Lung (tissue), 12 donors: ENCODE measurements around the gene CCDC34. TPM values are rescaled to one million over a fixed set of nuclear protein-coding genes. Genes with fewer than 3 reads are reported as not detected.

ENCODE experiments used
- ATAC-seq: fragments of 200-7000 bp; cut with Tn5 transposase; one replicate; pipeline ENCODE4 v1.9.1; 2020; ENCODE audit warnings: moderate number of reproducible peaks; ENCODE audit not compliant: insufficient read depth, low FRiP score
- DNase-seq, 3 donors: peaks; one replicate each; pipeline ENCODE4 v3.0.0-alpha.2; 2013 to 2017
- H3K27ac ChIP-seq, 2 donors: one replicate each; pipeline ENCODE4 v1.5.1; 2013; ENCODE audit warnings: mild to moderate bottlenecking in 2 of 2, moderate library complexity in 2 of 2, control low read depth in 1 of 2, inconsistent platforms in 1 of 2, low read depth in 1 of 2, low read length in 1 of 2
- H3K27me3 ChIP-seq, 3 donors: one replicate each; pipeline ENCODE4 v1.5.1; 2013; ENCODE audit warnings: low read length in 2 of 3; ENCODE audit not compliant: control insufficient read depth in 3 of 3, insufficient read depth in 3 of 3
- H3K36me3 ChIP-seq, 4 donors: one replicate each; pipeline ENCODE4 v1.5.1; 2013; ENCODE audit warnings: low read length in 4 of 4, mild to moderate bottlenecking in 1 of 4, moderate library complexity in 1 of 4; ENCODE audit not compliant: control insufficient read depth in 4 of 4, insufficient read depth in 4 of 4
- H3K4me1 ChIP-seq, 5 donors: one replicate each; pipeline ENCODE4 v1.5.1; 2013; ENCODE audit warnings: low read length in 5 of 5, mild to moderate bottlenecking in 2 of 5, moderate library complexity in 1 of 5; ENCODE audit not compliant: control insufficient read depth in 5 of 5, insufficient read depth in 5 of 5
- H3K4me3 ChIP-seq: one replicate; pipeline ENCODE4 v1.5.1; 2013; ENCODE audit warnings: mild to moderate bottlenecking, control low read depth, moderate library complexity
- H3K9ac ChIP-seq, 2 donors: one replicate each; pipeline ENCODE4 v1.5.1; 2013; ENCODE audit warnings: low read length in 2 of 2, control low read depth in 1 of 2; ENCODE audit not compliant: insufficient read depth in 1 of 2
- H3K9me3 ChIP-seq, 4 donors: one replicate each; pipeline ENCODE4 v1.5.1; 2013; ENCODE audit warnings: low read length in 3 of 4, mild to moderate bottlenecking in 1 of 4, moderate library complexity in 1 of 4; ENCODE audit not compliant: control insufficient read depth in 4 of 4, insufficient read depth in 3 of 4
- WGBS, 2 donors: extraction: QIAGEN DNeasy Blood & Tissue Kit; methylation state at CpG; one replicate each; pipeline ENCODE4 v1.1.7; 2013; 5-methylcytosine and 5-hydroxymethylcytosine counted together
- polyA plus RNA-seq, 2 donors: library from polyadenylated mRNA; stranded (reverse); fragments of 200-250 nt; gene quantifications; one replicate each; pipeline ENCODE4 v1.2.1, GENCODE V29; 2013
- total RNA-seq, 2 donors: library from RNA; depleted of rRNA in 1 of 2; stranded (reverse); fragments of >200 nt in 1 of 2; gene quantifications; one replicate each; pipeline ENCODE4 v1.2.1, GENCODE V29; 2014 to 2021
- TF ChIP-seq, protein P1 (sequence below): IDR thresholded peaks from 2 replicates; pipeline ENCODE4 v1.5.1; 2012; ENCODE audit warnings: mild to moderate bottlenecking; ENCODE audit errors: control extremely low read depth, extremely low read depth
- donor health status: control.
- donor health status: control.
- donor health status: Bipolar disorder and iron deficiency.
- donor health status: healthy.
- donor health status: DM: yes; HTN: yes; CAD: no.

CCDC34 gene
- total and polyA plus RNA-seq, 4 donors = 2.3 to 4.0 (median 3.5) TPM

- 79 to 95% methylated on average over 3 of the region's 3 CpGs for WGBS, 2 donors
- H3K4me1 ChIP-seq = peaks cover 1 to 31% (median 8%) of the 10 kb centered on the region in 5 donors
These were observed 35.4 kb upstream of the CCDC34 start for GRCh38 chr11:27398400-27398770.

DNA sequence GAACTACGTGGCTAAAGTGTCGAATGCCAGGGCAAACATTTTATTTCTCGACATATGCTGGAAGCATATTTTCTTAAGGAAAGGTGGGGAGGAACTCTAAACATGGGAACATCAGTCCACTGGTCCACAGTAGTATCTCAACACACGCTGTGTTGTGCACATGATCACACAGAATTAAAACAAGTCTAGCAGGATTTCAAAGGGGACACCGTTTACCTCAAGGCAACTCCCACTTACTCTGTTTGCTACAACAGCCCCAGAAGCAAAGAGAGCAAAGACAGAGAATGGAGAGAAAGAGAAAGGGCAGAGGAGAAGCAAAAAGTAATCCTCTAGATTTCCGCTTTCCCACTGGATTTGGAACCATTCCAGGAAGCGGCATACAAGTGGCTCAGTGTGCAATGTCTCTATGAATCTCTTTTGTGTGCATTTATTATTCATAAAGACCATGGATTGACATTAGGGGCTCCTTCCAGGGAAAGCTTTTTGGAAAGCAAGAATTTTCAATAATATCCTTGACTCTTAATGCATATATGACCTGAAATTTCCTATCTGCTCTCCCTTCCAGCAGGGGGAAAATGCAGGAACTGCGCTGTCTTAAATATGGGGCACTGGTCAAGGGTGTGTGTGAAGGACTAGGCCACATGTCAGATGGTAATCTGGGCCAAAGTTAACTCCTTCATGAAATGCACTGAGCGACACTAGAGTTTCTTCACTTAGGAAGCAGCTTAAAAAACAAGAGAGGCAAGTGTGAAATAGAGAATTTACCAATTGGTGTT, 34.8 kb upstream of the CCDC34 start:
- TF ChIP-seq, protein P1, sequence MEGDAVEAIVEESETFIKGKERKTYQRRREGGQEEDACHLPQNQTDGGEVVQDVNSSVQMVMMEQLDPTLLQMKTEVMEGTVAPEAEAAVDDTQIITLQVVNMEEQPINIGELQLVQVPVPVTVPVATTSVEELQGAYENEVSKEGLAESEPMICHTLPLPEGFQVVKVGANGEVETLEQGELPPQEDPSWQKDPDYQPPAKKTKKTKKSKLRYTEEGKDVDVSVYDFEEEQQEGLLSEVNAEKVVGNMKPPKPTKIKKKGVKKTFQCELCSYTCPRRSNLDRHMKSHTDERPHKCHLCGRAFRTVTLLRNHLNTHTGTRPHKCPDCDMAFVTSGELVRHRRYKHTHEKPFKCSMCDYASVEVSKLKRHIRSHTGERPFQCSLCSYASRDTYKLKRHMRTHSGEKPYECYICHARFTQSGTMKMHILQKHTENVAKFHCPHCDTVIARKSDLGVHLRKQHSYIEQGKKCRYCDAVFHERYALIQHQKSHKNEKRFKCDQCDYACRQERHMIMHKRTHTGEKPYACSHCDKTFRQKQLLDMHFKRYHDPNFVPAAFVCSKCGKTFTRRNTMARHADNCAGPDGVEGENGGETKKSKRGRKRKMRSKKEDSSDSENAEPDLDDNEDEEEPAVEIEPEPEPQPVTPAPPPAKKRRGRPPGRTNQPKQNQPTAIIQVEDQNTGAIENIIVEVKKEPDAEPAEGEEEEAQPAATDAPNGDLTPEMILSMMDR = no peak
- Histone ChIP-seq H3K36me3 (no peaks in the 10 kb centered on the region), H3K4me1 (peaks cover 0 to 34% (median 8%) of the 10 kb centered on the region in 5 donors), H3K9me3 (no peaks in the 10 kb centered on the region), H3K27me3 (peaks cover 0 to 26% (median 2%) of the 10 kb centered on the region in 3 donors), H3K4me3 (no peak overlapping the region), H3K27ac (no peak overlapping the region), H3K9ac (no peak overlapping the region)
- DNase-seq = peak in 2 of 3 donors; percentile 37 to 41
- 78 to 89% methylated on average over 9 of the region's 9 CpGs for WGBS, 2 donors
- ATAC-seq = no peak

More at GRCh38 chr11:27398400-27398770, 35.4 kb upstream of the CCDC34 start:
- H3K27ac ChIP-seq = no peak overlapping the region
- H3K27me3 ChIP-seq = peaks cover 0 to 26% (median 2%) of the 10 kb centered on the region in 3 donors
- ATAC-seq (no peak), DNase-seq (no peak)
- no peak overlapping the region for H3K4me3 ChIP-seq
- TF ChIP-seq, protein P1 = no peak
- H3K9ac ChIP-seq = no peak overlapping the region
- no peaks in the 10 kb centered on the region for H3K9me3 ChIP-seq
- no peaks in the 10 kb centered on the region for H3K36me3 ChIP-seq

DNA sequence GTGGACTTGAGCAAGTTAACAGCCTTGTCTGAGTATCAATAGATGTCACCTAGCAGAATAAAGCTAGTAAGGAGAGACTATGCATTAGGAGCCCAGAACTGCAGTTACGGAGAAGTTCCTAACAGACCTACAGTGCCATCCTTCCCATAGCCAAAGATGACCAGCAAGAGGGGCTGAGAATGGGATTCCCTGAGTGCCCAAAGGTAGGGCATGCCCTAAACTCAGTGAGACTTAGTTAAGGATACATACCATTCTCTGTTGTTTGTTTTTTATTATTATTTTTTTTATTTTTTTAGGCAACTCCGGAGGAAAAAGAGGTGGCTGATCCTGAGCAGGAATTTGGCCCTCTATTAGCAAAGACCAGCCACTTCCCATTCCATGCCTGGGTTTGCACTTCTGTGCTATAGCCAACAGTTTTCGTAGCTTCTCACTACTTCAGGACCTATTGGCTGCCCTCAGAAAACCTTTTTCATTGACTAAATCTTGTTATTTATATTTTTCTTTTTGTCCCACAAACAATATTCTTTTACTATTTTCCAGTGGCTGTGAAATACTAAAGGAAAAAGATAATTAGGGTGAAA, 33.3 kb upstream of the CCDC34 start:
- 64 to 83% methylated on average over 3 of the region's 3 CpGs for WGBS, 2 donors
- no peak overlapping the region for H3K9ac ChIP-seq
- H3K27me3 ChIP-seq = peaks cover 0 to 26% (median 2%) of the 10 kb centered on the region in 3 donors
- TF ChIP-seq, protein P1 = no peak
- ATAC-seq (no peak), DNase-seq (no peak)
- no peaks in the 10 kb centered on the region for H3K36me3 ChIP-seq
- no peak overlapping the region for H3K27ac ChIP-seq
- peaks cover 0 to 38% (median 8%) of the 10 kb centered on the region in 5 donors for H3K4me1 ChIP-seq
- no peaks in the 10 kb centered on the region for H3K9me3 ChIP-seq
- H3K4me3 ChIP-seq = no peak overlapping the region
